CD4-positive, alpha-beta T cell treated with Interleukin-21 for 1 hour (primary cell): Measurements from ENCODE around the gene WEE1.

Experiments
- DNase-seq: peaks from one replicate; pipeline ENCODE4 v3.0.0-alpha.2; 2020

The WEE1 gene

DNA sequence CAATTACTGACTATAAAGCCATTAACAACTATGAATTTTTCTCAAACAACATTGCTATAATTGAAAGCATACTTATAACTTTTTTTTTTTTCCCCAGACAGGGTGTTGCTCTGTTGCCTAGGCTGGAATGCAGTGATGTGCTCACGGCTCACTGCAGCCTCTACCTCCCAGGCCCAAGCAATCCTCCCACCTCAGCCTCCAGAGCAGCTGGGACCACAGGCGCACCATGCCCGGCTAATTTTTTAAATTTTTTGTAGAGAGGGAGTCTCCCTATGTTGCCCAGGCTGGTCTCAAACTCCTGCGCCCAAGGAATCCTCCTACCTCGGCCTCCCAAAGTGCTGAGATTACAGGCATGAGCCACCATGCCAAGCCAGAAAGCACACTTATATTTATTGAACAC lies 6.1 kb upstream of the WEE1 start:
- DNase-seq: no peak

DNA sequence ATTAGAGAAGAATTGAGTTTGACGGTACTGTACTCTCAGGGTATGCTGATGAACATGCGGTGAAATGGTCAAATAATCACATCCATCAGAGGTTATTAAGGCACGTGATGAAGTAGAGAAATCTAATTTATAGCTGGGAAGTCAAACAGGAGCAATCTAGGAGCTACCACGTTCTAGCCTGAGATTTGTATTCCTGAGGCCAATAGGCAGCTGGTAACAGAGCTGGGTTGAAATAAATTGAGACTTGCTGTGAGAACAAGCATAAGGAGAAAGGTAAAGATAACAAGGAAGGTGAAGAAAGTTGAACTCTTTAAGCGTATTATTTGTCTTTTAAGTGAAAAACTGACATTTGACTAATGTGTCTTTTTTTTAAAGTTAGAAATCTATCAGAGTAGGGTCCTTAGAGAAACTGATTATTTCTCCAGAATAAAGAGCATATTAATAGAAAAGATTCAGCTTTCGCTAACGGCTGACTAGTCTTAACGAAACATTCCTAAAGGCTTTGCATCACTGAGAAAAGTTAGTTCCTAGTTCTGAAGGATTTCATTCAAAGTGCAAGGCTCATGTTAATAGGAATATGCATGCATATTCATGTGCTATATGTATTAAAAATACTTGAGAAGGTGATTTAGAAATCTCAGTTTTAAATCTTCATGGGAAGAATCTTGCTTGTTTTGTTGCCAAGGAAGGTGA lies 5.2 kb upstream of the WEE1 start:
- DNase-seq: no peak

GRCh38 chr11:9568854-9569587 lies 4.4 kb upstream of the WEE1 start:
- DNase-seq: peak; percentile 52

DNA sequence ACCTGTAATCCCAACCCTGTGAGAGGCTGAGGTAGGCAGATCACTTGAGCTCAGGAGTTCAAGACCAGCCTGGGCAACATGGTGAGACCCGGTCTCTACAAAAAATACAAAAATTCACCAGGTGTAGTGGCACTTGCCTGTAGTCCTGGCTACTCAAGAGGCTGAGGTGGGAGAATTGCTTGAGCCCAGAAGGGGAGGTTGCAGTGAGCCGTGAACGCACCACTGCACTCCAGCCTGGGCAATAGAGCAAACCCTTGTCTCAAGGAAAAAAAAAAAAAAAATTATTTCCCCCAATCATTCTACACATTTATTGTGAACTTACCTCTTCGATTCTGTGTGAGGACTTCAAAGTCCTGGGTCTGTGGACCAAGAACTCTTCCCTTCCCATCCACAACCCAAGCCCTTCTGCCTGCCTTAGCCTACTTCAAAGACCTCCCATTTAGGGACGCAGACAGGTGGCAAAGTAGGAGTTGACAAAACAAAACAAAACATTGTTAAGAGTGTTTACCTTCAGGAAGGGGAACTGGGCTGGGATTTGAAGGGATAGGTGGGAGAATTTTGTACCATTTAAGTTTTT lies 3.8 kb upstream of the WEE1 start:
- no peak for DNase-seq

- DNase-seq: no peak
Observed at GRCh38 chr11:9570313-9571025, 3.0 kb upstream of the WEE1 start.

DNA sequence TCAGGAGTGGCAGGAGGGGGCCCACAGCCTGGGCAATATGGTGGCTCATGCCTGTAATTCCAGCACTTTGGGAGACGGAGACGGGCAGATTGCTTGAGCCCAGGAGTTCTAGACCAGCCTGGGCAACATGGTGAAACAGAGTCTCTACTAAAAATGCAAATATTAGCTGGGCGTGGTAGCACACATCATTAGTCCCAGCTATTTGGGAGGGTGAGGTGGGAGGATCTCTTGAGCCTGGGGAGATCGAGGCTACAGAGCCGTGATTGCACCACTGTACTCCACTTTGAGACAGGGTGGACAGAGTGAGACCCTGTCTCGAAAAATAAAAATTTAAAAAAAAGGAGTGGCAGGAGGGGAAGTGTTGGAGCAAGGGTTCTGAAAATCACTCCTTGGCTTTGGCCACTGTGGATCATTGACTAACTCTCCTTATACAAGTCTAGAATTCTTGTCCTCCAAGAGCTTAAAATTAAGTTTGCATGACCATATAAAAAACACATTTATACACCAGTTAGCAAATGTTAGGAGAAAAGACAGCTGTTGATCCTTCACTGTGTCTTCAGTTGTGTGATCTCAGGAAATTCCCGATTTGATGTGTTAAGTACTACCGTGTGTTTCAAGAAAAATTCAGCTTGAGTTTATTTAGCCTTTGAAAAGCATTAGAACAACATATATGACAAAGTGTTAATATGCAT lies 2.3 kb upstream of the WEE1 start:
- DNase-seq: no peak

DNA sequence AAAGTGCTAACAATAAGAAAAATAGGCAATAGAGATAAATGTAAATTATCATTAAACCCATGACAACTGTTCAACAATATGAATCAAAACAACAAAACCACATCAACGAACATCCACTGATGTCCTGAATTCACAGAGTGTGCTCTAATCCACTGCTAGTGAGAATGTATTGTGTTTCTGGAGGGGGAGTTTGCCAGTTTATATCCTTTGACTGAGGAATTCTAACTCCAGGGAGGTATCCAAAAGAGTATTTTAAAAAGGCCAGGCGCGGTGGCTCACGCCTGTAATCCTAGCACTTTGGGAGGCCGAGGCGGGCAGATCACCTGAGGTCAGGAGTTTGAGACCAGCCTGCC lies 1.7 kb upstream of the WEE1 start:
- no peak for DNase-seq

DNA sequence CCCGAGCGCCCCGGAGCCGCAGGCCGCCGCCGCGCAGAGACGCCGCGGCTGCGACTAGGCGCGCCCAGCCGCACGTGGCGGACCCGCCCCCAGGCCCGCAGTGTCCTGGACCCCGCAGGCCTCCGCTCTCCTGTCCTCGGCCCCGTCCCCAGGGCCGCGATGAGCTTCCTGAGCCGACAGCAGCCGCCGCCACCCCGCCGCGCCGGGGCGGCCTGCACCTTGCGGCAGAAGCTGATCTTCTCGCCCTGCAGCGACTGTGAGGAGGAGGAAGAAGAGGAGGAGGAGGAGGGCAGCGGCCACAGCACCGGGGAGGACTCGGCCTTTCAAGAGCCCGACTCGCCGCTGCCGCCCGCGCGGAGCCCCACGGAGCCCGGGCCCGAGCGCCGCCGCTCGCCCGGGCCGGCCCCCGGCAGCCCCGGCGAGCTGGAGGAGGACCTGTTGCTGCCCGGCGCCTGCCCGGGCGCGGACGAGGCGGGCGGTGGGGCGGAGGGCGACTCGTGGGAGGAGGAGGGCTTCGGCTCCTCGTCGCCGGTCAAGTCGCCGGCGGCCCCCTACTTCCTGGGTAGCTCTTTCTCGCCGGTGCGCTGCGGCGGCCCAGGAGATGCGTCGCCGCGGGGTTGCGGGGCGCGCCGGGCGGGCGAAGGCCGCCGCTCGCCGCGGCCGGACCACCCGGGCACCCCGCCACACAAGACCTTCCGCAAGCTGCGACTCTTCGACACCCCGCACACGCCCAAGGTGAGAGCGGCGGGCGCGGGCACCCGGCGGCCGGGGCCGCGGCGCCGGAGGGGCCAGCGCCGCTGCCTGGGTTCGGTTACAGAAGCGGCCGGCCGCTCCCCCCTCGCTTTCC lies 528 bp downstream of the WEE1 start:
- no peak for DNase-seq

DNA sequence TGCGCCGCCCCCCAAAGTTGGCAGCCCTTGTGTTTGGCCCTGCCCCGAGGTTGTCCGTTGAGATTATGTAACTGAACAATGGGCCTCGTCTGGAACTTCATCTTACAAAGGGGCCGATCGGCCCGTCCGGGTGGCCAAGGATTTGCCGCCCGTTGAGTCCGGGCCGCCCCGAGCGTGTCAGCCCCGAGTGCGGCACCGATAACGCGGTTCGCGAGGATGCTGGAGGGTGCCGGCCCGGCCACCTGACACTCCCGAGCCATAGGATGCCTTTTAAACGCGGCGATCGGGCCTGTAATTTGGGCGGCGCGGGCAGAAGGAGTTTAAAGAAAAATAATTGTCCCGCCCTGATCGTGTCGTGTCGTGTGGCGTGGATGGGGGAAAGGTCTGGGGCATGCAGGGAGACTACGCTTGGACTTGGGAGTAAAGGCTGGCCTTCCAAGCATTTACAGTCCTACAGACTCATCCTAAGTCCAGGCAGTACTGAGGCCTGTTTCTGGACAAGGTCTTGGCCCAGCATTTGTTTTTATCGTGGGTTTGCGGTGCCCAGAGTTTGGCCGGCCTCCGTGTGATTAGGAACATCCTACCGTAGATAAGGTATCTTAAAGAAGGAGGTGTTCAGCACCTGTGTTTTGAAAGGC lies 1.3 kb downstream of the WEE1 start:
- no peak for DNase-seq

DNA sequence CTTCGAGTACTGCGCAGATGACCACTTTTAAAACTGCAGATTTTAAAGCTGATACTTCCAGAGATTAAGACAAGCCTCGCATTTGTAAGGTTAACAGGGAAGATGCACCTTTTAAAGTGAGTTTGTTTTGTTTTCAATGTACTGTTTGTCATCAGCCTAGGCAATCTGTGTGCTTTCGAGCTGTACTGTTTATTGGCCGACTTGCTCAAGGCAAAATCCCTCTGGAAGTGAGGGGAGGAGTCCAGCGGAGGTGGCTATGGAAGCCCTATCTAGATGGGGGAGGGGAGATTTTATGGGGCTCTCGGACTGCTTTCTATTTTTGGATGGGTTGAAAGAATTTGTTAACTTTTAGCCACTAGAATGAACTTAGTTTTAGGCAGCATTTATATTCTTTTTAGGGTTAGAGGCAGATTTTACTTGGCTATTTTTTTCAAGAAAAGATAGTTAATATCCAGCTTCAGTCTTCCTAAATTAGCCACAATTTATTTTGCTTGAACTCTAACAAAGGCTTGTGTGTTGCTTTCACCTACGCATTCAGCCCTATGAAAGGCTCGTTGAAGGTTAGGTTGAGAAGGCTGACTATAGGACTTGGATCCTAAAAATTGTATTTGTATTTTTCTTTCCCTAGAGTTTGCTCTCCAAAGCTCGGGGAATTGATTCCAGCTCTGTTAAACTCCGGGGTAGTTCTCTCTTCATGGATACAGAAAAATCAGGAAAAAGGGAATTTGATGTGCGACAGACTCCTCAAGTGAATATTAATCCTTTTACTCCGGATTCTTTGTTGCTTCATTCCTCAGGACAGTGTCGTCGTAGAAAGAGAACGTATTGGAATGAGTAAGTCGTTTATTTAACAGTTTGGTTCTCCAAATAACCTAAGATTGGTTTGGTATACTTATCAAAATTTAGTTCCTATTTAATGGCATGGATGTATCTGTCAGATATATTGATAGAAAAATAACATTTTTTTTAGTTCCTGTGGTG lies 2.1 kb downstream of the WEE1 start:
- DNase-seq: peak; percentile 35

DNA sequence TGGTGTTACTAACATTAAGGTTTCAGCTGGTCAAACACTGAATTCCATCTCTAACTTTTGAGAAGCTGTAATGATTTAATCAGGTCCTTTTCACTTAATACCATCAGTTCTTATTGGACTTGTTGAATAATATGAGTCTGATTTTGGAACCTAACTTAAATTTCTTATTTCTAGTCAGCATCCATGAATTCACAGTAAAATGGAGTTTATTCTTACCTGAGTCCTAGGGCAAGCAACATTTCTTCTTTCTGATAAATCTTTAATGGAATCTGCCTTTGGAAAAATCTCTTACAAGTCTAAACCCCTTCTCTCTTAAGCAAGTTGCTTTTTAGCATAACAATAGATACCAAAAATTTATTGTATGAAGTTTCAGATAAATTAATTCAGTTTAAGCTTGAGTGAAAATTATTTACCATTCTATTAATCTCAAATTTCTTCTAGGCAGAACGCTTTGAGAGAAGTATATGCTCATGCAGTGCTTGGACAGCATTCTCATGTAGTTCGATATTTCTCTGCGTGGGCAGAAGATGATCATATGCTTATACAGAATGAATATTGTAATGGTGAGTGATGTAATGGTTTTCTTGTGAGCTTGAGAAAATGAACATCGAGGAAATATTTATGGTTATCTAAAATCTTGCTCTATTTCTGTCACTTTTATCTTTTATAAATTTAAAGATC lies 3.4 kb downstream of the WEE1 start:
- DNase-seq: no peak

- DNase-seq: peak; percentile 40
Observed at GRCh38 chr11:9577556-9577955, 4.1 kb downstream of the WEE1 start.

DNA sequence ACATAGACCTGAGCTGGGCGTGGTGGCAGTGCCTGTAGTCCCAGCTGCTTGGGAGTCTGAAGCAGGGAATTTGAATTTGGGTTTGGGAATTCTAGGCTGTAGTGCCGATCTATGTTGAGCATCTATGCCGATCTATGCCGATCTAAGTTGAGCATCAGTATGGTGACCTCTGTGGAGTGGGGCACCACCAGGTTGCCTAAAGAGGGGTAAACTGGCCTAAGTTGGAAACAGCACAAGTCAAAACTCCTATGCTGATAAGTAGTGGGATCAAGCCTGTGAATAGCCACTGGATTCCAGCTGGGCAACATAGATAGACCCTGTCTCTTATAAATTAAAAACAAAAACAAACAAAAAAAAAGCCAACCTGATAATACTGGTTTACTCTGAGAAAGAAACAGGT lies 7.4 kb downstream of the WEE1 start:
- DNase-seq: no peak

GRCh38 chr11:9581556-9582161 lies 8.2 kb downstream of the WEE1 start:
- no peak for DNase-seq

DNA sequence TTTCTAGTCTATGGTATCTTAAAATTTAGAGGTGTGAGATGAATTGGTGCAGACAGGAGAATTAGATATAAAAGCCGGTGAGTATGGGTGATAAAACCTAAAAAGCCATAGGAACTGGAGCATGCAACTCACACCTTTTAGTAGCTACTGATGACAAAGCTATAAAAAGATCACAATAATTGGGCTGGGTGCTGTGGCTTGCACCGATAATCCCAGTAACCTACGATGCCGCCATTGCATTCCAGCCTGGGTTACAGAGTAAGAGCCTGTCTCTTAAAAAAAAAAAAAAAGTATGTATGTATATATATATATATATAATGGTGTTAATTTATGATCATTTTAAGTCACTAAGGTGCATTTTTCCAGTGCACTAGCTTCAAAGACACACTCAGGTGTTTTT lies 17.2 kb downstream of the WEE1 start:
- DNase-seq: no peak

DNA sequence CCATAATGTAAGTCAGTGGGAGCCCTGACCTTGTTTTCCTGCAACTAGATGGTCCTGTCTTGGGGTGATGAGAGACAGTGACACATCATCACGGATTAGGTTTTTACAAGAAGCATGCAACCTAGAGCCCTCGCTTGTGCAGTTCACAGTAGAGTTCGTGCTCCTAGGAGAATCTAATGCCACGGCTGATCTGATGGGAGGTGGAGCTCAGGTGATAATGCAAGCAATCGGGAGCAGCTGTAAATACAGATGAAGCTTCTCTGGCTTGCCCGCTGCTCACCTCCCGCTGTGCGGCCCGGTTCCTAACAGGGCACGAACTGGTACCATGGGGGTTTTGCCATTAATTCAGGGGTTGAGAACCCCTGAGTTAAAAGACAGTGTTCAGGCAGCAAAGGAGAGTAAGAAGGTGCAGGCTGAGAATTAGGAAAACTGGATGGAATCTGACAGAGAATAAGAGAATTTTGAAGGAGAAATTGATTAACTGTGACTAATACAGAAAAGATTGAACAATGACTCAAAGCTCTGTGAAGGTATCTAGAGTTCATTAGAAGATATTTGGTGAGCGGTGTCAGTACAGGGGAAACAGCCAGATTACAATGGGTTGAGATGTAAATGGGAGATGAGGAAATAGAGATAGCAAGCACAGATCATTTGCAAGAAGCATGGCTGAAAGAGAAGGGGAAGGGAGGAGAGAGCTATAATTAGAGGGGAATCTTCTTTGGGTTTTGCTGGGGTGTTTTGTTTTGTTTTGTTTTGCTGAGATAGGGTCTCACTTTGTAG lies 21.0 kb downstream of the WEE1 start:
- DNase-seq: no peak

- no peak for DNase-seq
Observed at GRCh38 chr11:9596926-9597464, 23.5 kb downstream of the WEE1 start.

DNA sequence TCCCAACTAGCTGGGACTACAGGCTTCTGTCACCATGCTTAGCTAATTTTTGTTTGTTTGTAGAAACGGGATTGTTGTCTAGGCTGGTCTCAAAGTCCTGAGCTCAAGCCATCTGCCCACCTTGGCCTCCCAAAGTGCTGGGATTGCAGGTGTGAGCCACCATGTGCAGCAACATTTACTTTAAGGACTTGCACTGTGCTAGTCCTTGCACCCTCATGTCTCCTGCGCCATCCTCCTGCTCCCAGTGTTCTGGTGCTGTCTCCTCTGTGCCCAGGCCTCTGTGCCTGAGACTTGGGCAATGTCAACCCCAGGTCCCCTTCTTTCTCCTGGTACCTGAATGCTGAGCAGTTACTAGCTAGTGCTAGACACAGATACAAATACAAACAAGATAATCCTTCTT lies 26.7 kb downstream of the WEE1 start:
- no peak for DNase-seq
